Fibroblast of skin of back (primary cell): ENCODE measurements around the gene SENP6.

Experiments used
- DNase-seq: peaks from one replicate; pipeline ENCODE4 v3.0.0-alpha.2; 2013

SENP6 gene

DNA sequence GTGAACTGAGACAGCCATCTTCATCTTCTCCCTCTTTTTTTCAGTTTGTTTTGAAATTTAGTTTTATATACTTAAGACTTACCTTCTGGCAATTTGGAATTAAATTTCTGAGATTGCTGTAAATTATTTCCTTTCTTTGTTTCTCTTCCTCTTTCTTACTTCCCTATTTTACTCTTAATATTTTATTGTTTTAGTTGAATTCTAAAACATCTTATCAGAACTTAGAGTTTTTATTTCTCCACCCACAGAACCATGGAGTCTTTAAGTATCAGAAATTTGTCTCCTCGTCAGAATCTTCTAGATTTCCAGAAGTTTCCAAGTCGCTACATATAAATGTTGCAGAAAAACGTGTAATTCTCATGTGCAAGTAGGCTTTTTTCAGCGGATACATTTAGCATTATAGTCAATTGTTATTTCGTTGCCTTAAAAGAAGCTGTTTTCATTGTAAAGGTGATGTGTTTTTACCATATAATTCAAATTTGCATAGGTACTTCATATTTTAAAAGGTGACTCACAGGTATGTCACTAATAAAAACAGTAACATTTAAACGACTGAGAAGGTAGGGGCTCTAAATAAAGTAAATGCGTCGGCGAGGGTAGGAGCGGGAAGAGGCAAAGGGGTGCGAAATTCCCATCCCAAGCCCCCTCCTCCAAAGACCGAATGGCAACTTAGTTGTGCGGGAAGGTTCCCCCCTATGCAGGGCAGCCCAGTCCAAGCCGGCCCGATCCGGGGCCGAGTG, 146.5 kb downstream of the SENP6 start:
- DNase-seq, result no peak

DNA sequence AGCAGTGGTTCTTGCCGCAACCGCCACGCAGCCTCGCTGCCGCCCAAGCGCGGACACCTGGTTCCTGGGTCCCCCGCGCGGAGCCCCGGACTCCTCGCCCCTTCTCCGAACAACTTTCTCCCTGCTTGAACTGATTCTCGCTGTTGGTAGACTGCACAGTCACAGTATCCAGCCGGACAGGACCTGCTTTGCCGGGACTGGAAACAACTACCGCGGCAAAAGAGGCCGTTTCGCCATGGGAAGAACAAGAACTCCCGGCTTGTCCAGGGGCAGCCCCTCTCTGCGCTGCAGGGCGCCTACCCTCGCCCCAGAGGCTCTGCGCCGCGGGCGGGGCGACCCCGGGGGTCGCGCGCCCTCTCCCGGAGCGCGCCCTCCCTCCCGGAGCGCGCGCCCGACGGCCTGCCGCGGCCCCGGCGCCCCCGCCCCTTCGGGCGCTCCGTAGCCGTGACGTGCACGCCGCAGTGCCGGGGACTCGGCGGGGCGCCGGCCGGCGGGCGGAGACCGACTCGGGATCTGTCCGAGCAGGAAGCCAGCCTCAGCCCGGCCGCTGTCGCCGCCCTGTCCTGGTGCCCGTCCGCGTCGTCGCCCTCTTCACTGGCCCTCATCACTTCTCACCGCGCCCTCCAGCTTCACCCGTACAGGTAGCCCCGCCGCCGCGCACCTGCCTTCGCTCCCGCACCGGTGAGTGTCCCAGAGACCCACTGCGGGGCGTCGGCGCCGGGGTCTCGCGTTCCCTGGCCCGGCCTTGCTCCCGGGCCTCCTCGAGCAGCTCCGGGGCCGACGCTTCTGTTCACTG, 147.3 kb downstream of the SENP6 start, which contains the start of gene MYO6:
Gene MYO6 (plus strand): TSS at position 497 of the 796 bp plus-strand sequence. CDS start 68,309 bp downstream, outside the sequence.
- DNase-seq, result peak; percentile 74

DNA sequence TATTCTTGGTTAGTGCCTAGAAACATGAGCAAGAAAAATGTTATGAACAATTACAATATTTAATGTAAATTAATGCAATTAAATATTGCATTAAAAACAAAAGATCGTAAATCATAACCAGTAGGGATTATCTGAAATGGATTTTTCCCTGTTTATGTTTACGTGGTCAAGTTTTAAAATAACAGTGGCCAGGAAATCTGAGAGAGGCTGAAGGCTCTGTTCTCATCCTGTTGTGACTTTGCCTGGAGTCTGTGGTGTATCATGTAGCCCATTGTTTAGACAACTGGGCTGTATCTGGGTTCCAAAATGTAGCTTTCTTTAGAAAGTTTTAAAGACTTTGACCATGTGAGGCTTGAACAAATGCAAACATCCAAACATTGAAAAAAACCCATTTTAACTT, 149.8 kb downstream of the SENP6 start:
- peak; percentile 19 for DNase-seq

DNA sequence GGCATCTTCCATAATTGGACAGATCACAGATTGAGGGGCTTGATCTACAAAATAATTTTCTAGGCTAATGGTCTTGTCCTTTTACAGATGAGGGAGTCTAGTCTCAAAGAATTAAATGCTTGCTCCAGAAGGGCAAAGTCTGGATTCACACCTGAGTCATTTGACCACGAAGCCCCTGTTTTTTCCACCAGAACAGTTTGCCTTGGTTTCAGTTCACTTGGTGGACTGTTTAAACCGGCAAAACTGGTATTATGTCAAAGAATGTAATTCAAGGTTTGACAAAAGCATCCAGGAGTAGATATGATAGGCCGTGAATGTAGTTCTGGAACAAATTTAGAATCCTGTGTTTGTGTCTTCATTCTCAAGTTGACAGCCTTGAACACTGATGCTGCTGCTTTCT, 150.7 kb downstream of the SENP6 start:
- no peak for DNase-seq

DNA sequence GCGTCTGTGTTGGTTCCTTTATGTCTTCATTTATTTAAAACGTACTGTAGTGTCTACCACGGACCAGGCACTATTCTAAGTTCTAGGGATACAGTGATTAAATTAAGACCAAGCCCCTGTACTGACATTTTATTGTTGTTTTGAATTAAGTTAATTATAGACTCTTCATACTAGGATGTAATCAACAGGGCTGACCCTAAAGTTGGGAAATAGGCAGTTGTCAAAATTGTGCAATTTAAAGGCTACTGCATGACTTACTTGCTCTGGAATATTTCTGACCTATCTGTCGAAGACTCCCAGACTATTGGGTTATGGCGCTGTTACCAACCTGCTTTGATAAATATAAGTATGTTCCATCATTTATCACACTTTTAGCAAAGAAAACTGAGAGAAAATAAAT, 154.0 kb downstream of the SENP6 start:
- DNase-seq, result no peak

DNA sequence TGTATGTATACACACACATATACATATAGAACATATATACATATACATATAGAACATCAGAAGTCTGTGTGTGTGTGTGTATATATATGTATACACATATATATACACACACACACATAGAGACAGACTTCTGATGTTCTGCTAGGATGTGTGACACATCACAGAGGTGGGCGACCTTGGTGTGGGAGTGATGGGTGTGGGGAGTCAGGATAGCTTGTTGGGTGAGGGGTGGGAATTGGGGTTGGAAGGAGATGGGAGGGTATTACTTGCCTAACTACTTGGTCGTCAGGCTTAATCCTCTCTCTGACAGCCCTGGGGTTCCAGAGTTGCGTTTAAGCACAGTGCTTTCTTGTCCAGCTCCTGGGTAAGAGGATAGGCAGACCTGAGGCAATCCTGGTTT, 155.6 kb downstream of the SENP6 start:
- no peak for DNase-seq

DNA sequence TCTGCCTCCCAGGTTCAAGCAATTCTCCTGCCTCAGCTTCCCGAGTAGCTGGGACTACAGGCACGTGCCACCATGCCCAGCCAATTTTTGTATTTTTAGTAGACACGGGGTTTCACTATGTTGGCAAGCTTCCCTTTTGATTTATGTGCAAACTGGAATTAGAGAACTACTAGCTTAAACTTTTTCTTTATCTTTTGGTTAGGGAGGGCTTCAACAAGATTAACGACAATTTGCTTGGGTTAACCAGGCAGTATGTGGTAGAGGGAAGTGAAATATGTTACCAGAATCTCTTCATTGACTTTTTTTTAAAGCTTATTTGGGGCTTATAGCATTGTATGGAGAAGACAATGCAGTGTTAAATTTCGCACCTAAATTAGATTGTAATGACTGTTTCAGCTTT, 156.4 kb downstream of the SENP6 start:
- no peak for DNase-seq

DNA sequence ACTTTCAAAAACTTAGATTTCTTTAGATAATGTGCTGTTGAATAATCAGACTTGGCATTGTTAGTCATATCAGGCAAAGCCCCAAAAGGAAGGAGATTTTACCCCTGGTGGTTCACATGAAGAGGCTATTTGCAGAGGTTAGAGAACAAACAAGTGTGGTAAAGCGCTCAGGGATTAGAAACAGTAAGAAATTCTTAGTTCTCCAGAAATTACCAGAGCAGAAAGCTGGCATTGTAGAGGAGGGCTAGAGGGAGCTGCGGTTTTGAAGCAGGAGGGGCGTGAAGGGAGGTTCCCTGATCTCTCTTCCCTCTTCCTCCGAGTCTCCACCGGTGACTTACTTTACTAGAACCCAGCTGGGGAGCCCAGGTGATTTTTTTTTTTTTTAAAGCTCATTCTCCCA, 157.5 kb downstream of the SENP6 start:
- DNase-seq, result no peak

DNA sequence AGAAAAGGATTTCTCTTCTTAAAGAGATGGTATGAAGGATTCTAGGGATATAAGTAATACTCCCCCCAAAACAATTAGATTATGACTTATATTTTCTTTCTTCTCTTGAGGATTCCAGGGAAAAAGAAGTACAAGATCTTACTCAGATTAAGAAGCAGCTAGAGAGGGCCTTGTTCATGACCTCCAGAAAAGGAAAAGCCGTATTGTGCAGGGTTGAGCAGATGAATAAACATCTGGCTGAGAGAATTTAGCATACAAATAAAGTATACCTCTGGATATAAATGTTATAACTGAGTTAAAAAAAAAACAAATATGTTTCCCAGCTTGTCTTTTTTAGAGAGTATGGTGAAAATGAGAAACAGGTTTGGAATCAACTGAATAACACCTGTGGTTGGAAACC, 158.6 kb downstream of the SENP6 start:
- no peak for DNase-seq

DNA sequence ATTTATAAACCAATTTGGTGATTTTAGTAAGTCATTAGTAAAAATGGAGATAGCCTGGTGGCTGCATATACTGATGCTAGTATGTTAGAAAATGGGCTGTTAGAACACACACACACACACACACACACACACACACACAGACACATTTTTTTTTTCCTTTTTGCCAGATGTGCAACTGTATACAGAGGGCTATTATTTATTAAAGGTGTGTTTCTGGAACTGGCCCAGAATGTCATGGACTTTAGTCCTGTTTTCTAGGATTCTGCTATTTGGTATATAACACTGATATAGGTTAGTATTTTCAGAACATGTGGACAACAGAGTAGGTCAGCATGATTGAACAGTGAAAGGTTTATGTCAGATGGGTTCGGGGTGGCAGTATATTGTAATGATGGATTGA, 159.8 kb downstream of the SENP6 start:
- DNase-seq, result no peak

DNA sequence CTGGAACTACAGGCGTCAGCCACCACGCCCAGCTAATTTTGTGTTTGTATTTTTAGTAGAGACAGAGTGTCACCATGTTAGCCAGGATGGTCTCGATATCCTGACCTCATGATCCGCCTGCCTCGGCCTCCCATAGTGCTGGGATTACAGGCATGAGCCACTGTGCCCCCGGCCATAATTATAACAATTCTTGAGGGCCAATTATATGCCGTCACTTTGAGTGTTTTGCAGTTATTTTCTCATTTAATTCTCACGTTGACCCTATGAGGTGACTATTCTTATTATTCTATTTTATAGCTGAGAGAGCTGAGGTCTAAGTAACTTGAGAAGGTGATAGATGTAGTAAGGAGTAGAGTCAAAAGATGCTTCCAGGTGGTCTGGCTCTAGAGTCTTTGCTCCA, 160.4 kb downstream of the SENP6 start:
- DNase-seq, result no peak

DNA sequence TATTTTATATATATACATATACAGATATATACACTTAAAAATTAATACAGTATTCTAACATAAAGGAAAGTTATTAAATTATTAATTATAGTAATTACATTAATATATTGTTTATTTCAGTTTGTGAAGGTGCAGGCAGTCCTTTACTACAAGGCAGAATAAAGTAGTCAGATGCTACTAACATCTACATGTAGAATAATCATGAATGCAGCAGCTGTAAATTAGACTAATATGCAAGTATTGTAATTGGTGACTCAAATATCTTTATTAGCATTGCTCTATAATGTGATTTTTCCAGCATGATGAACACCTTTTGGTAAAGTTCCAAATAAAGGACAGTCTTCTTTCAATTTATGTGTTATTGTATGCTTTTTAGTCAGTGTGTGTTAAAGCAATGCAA, 164.7 kb downstream of the SENP6 start:
- no peak for DNase-seq
